IMR-90 (cell line): ENCODE measurements around the gene CNOT9. TPM values are rescaled to one million over a fixed set of nuclear protein-coding genes. Genes with fewer than 3 reads are reported as not detected.

Experiments used
- ATAC-seq: fragments of 200-7000 bp; cut with Tn5 transposase; 2 replicates; pipeline ENCODE4 v1.9.1; 2020; ENCODE audit warnings: low read depth, mild to moderate bottlenecking, moderate library complexity
- BruUV-seq: library from RNA; stranded (reverse); fragments of 400-500 nt; replicated peaks from 2 replicates; lab custom pipeline; 2021; lab: Mats Ljungman, UMichigan
- CTCF ChIA-PET: fragments of 300-600 bp; formaldehyde crosslinking; extraction: SDS; loops from one replicate; lab custom pipeline; 2021; ENCODE audit warnings: antibody characterized with exemption; lab: Yijun Ruan, JAX
- POLR2A ChIA-PET: fragments of 300-600 bp; sonication (Branson Sonifier 250); formaldehyde crosslinking; loops from one replicate; lab custom pipeline; 2022; ENCODE audit warnings: antibody characterized with exemption; ENCODE audit not compliant: unreplicated experiment; lab: Charles Lee
- DNase-seq: peaks from one replicate; pipeline ENCODE4 v3.0.0; 2013
- H2AFZ ChIP-seq: replicated peaks from 2 replicates; pipeline ENCODE3; 2013; ENCODE audit warnings: low read length, mild to moderate bottlenecking; ENCODE audit not compliant: poor library complexity
- H2AK5ac ChIP-seq: 2 replicates; pipeline ENCODE4 v1.6.1; 2013; ENCODE audit warnings: low read depth, low read length, inconsistent platforms
- H2AK9ac ChIP-seq: replicated peaks from 2 replicates; pipeline ENCODE3; 2013; ENCODE audit warnings: mild to moderate bottlenecking, low read depth, low read length, moderate library complexity; ENCODE audit not compliant: poor library complexity
- H2BK120ac ChIP-seq: 2 replicates; pipeline ENCODE4 v1.6.1; 2013; ENCODE audit warnings: low read depth, low read length, inconsistent platforms
- H2BK15ac ChIP-seq: 3 replicates; pipeline ENCODE4 v1.6.1; 2013; ENCODE audit warnings: low read depth, low read length, inconsistent platforms
- H2BK20ac ChIP-seq: 2 replicates; pipeline ENCODE4 v1.6.1; 2013; ENCODE audit warnings: low read depth, mild to moderate bottlenecking, inconsistent platforms, low read length, moderate library complexity
- H2BK5ac ChIP-seq: 2 replicates; pipeline ENCODE4 v1.6.1; 2013; ENCODE audit warnings: mild to moderate bottlenecking, low read depth, low read length, inconsistent platforms; ENCODE audit not compliant: poor library complexity, severe bottlenecking
- H3K14ac ChIP-seq: replicated peaks from 2 replicates; pipeline ENCODE4 v1.6.1; 2013; ENCODE audit warnings: low read depth, low read length, inconsistent platforms
- H3K18ac ChIP-seq: 2 replicates; pipeline ENCODE4 v1.6.1; 2013; ENCODE audit warnings: low read depth, low read length, control low read depth
- H3K23ac ChIP-seq: 2 replicates; pipeline ENCODE4 v1.6.1; 2013; ENCODE audit warnings: low read depth, low read length, inconsistent platforms
- H3K27ac ChIP-seq: 2 replicates; pipeline ENCODE4 v1.5.1; 2013; ENCODE audit warnings: mild to moderate bottlenecking, control low read depth, low read length; ENCODE audit not compliant: insufficient read depth
- H3K27me3 ChIP-seq: 2 replicates; pipeline ENCODE4 v1.6.1; 2013; ENCODE audit warnings: low read length; ENCODE audit not compliant: control insufficient read depth, insufficient read depth
- H3K36me3 ChIP-seq: 2 replicates; pipeline ENCODE4 v1.6.1; 2013; ENCODE audit warnings: low read length, mixed read lengths; ENCODE audit not compliant: control insufficient read depth, insufficient read depth
- H3K4ac ChIP-seq: 2 replicates; pipeline ENCODE4 v1.6.1; 2013; ENCODE audit warnings: low read depth, low read length, inconsistent platforms
- H3K4me1 ChIP-seq: 2 replicates; pipeline ENCODE4 v1.6.1; 2013; ENCODE audit warnings: low read length, mixed read lengths; ENCODE audit not compliant: control insufficient read depth, insufficient read depth
- H3K4me2 ChIP-seq: 2 replicates; pipeline ENCODE4 v1.6.1; 2013; ENCODE audit warnings: low read depth, mild to moderate bottlenecking, control low read depth, low read length, moderate library complexity
- H3K4me3 ChIP-seq: 2 replicates; pipeline ENCODE4 v1.5.1; 2013; ENCODE audit warnings: low read depth, mild to moderate bottlenecking, control low read depth, low read length, moderate library complexity; ENCODE audit not compliant: insufficient read depth
- H3K56ac ChIP-seq: 2 replicates; pipeline ENCODE4 v1.6.1; 2013; ENCODE audit warnings: low read length, inconsistent platforms; ENCODE audit not compliant: insufficient read depth; ENCODE audit errors: extremely low read depth
- H3K79me1 ChIP-seq, 2 experiments: 2 replicates each; pipeline ENCODE4 v1.6.1; 2013; ENCODE audit warnings: low read length in 2 of 2, inconsistent platforms in 1 of 2, low read depth in 1 of 2
- H3K9ac ChIP-seq: 2 replicates; pipeline ENCODE4 v1.6.1; 2013; ENCODE audit warnings: low read depth, low read length, control low read depth
- H3K9me1 ChIP-seq: 2 replicates; pipeline ENCODE4 v1.6.1; 2013; ENCODE audit warnings: low read length, inconsistent platforms; ENCODE audit not compliant: insufficient read depth
- H3K9me3 ChIP-seq: 2 replicates; pipeline ENCODE4 v1.6.1; 2013; ENCODE audit warnings: low read length; ENCODE audit not compliant: control insufficient read depth, insufficient read depth
- H4K20me1 ChIP-seq: 2 replicates; pipeline ENCODE4 v1.6.1; 2013; ENCODE audit warnings: low read length, inconsistent platforms; ENCODE audit not compliant: insufficient read depth
- H4K5ac ChIP-seq: 2 replicates; pipeline ENCODE4 v1.6.1; 2013; ENCODE audit warnings: mild to moderate bottlenecking, low read depth, low read length, control low read depth
- H4K8ac ChIP-seq, 2 experiments: 2 replicates each; pipeline ENCODE4 v1.6.1; 2013; ENCODE audit warnings: low read depth in 2 of 2, low read length in 2 of 2, control low read depth in 1 of 2, inconsistent platforms in 1 of 2
- H4K91ac ChIP-seq: 2 replicates; pipeline ENCODE4 v1.6.1; 2013; ENCODE audit warnings: low read depth, low read length, inconsistent platforms; ENCODE audit not compliant: insufficient read depth
- BHLHE40 ChIP-seq: fragments of 150-350 bp; IDR thresholded peaks from 2 replicates; pipeline ENCODE4 v1.6.1; 2016; ENCODE audit warnings: mild to moderate bottlenecking, low read depth, low read length
- CEBPB ChIP-seq: IDR thresholded peaks from 2 replicates; pipeline ENCODE4 v1.6.1; 2012; ENCODE audit warnings: low read depth, low read length, improper control_type of control experiment
- CHD1 ChIP-seq: IDR thresholded peaks from 2 replicates; pipeline ENCODE4 v1.6.1; 2012; ENCODE audit warnings: low read depth, low read length, improper control_type of control experiment
- CTCF ChIP-seq: conservative IDR thresholded peaks from 2 replicates; pipeline ENCODE4 v1.5.1; 2012; ENCODE audit warnings: mild to moderate bottlenecking, low read depth, low read length, improper control_type of control experiment
- FOS ChIP-seq: fragments of 150-350 bp; IDR thresholded peaks from 2 replicates; pipeline ENCODE4 v1.6.1; 2016; ENCODE audit warnings: low read depth, low read length
- MAFK ChIP-seq: IDR thresholded peaks from 2 replicates; pipeline ENCODE4 v1.6.1; 2012; ENCODE audit warnings: low read depth, low read length, improper control_type of control experiment
- MAZ ChIP-seq: IDR thresholded peaks from 2 replicates; pipeline ENCODE4 v1.6.1; 2012; ENCODE audit warnings: low read depth, mild to moderate bottlenecking, low read length, improper control_type of control experiment, moderate library complexity, borderline replicate concordance
- MXI1 ChIP-seq: IDR thresholded peaks from 2 replicates; pipeline ENCODE4 v1.6.1; 2012; ENCODE audit warnings: low read depth, mild to moderate bottlenecking, low read length, moderate library complexity, borderline replicate concordance
- NFE2L2 ChIP-seq: fragments of 150-350 bp; IDR thresholded peaks from 2 replicates; pipeline ENCODE4 v1.6.1; 2016; ENCODE audit warnings: low read depth, mild to moderate bottlenecking, low read length
- POLR2A ChIP-seq: IDR thresholded peaks from 2 replicates; pipeline ENCODE4 v1.6.1; 2012; ENCODE audit warnings: mild to moderate bottlenecking, low read depth, low read length
- RAD21 ChIP-seq: IDR thresholded peaks from 2 replicates; pipeline ENCODE4 v1.6.1; 2012; ENCODE audit warnings: low read length, improper control_type of control experiment
- RCOR1 ChIP-seq: IDR thresholded peaks from 2 replicates; pipeline ENCODE4 v1.6.1; 2012; ENCODE audit warnings: mild to moderate bottlenecking, low read length, improper control_type of control experiment; ENCODE audit not compliant: insufficient replicate concordance
- RFX5 ChIP-seq: IDR thresholded peaks from 2 replicates; pipeline ENCODE4 v1.8.0; 2012; ENCODE audit warnings: low read depth, mild to moderate bottlenecking, low read length, moderate library complexity
- SMC3 ChIP-seq: fragments of 150-350 bp; IDR thresholded peaks from 2 replicates; pipeline ENCODE4 v1.6.1; 2016; ENCODE audit warnings: low read depth, mild to moderate bottlenecking, antibody characterized with exemption, low read length, moderate library complexity
- WGBS, 2 experiments: methylation state at CpG; one replicate each; pipeline versions ENCODE4 v1.1.5 to v1.1.7; 2013; ENCODE audit warnings: missing lambda C conversion rate in 2 of 2; ENCODE audit not compliant: insufficient read length in 1 of 2; ENCODE audit errors: extremely low coverage in 2 of 2; 5-methylcytosine and 5-hydroxymethylcytosine counted together
- dilution Hi-C: fragments of 300-500 bp; cut with HindIII; formaldehyde crosslinking; loops from one replicate; pipeline ENCODE4 v1.14.3; 2018; ENCODE audit warnings: low sequenced_read_pairs; ENCODE audit not compliant: unreplicated experiment
- in situ Hi-C: fragments of 300-500 bp; cut with MboI; formaldehyde crosslinking; loops from 3 replicates; pipeline ENCODE4 v1.14.3; 2019; ENCODE audit warnings: low sequenced_read_pairs, inconsistent platforms, mixed read lengths
- intact Hi-C: fragments of 100-400 bp; cut with micrococcal nuclease; formaldehyde crosslinking; loops from 2 replicates; pipeline ENCODE4 v1.10.0; 2022
- polyA plus RNA-seq, 3 experiments: library from polyadenylated mRNA; depleted of rRNA; stranded (reverse); fragments of >200 nt; gene quantifications; 2 replicates each; pipeline ENCODE4 v1.2.3, GENCODE V29; 2012; ENCODE audit warnings: low replicate concordance in 1 of 3
- total RNA-seq: library from RNA; depleted of rRNA; stranded (reverse); fragments of >200 nt; gene quantifications from 2 replicates; pipeline ENCODE4 v1.2.3, GENCODE V29; 2012
- TF ChIP-seq, protein P1 (sequence below): fragments of 150-350 bp; IDR thresholded peaks from 2 replicates; pipeline ENCODE4 v1.6.1; 2016; ENCODE audit warnings: low read depth, mild to moderate bottlenecking, low read length, moderate library complexity, borderline replicate concordance
- TF ChIP-seq, protein P2 (sequence below): fragments of 150-350 bp; IDR thresholded peaks from 2 replicates; pipeline ENCODE4 v1.6.1; 2017; ENCODE audit warnings: mild to moderate bottlenecking, antibody characterized with exemption, low read length, low read depth

Gene CNOT9
- total and polyA plus RNA-seq, 2 of the 4 experiments (the other 2 are of a cell fraction), result 33.1 to 71.0 TPM

- intact Hi-C loops, result no loop called here
- no peaks in the 10 kb centered on the region for H3K9me3 ChIP-seq
- no peaks in the 10 kb centered on the region for H3K4me1 ChIP-seq
- H3K23ac ChIP-seq, result no peak overlapping the region
- no peak overlapping the region for H3K4me2 ChIP-seq
- no peak overlapping the region for H4K8ac ChIP-seq
- no peaks in the 10 kb centered on the region for H4K20me1 ChIP-seq
- H2BK120ac ChIP-seq, result no peak overlapping the region
- no peak overlapping the region for H2BK5ac ChIP-seq
- no peaks in the 10 kb centered on the region for H3K27me3 ChIP-seq
- H4K91ac ChIP-seq, result no peak overlapping the region
- DNase-seq, result no peak
- BruUV-seq, result no TSS peak
- ChIA-PET CTCF (no interaction called here), POLR2A (no interaction called here)
- no peak overlapping the region for H3K14ac ChIP-seq
- in situ Hi-C loops, result no loop called here
- no peak overlapping the region for H4K5ac ChIP-seq
- H3K4ac ChIP-seq, result no peak overlapping the region
- H3K56ac ChIP-seq, result no peak overlapping the region
- H3K36me3 ChIP-seq, result peaks cover 18% of the 10 kb centered on the region
- H2AK9ac ChIP-seq, result no peak overlapping the region
- H2AK5ac ChIP-seq, result no peak overlapping the region
- H3K4me3 ChIP-seq, result no peak overlapping the region
- H2AFZ ChIP-seq, result no peak overlapping the region
- H3K79me1 ChIP-seq, result peaks cover 11 to 16% of the 10 kb centered on the region in 2 experiments; a peak in 2 of 4 replicates
- ATAC-seq, result no peak
- dilution Hi-C loops, result no loop called here
- TF ChIP-seq MXI1, result no peak
- TF ChIP-seq RCOR1, result no peak
- TF ChIP-seq FOS, result no peak
- no peak for TF ChIP-seq BHLHE40
- no peak for TF ChIP-seq NFE2L2
- no peak for TF ChIP-seq RAD21
- TF ChIP-seq, protein P1, sequence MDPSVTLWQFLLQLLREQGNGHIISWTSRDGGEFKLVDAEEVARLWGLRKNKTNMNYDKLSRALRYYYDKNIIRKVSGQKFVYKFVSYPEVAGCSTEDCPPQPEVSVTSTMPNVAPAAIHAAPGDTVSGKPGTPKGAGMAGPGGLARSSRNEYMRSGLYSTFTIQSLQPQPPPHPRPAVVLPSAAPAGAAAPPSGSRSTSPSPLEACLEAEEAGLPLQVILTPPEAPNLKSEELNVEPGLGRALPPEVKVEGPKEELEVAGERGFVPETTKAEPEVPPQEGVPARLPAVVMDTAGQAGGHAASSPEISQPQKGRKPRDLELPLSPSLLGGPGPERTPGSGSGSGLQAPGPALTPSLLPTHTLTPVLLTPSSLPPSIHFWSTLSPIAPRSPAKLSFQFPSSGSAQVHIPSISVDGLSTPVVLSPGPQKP, result no peak
- TF ChIP-seq MAZ, result no peak
- TF ChIP-seq, protein P2, sequence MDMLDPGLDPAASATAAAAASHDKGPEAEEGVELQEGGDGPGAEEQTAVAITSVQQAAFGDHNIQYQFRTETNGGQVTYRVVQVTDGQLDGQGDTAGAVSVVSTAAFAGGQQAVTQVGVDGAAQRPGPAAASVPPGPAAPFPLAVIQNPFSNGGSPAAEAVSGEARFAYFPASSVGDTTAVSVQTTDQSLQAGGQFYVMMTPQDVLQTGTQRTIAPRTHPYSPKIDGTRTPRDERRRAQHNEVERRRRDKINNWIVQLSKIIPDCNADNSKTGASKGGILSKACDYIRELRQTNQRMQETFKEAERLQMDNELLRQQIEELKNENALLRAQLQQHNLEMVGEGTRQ, result no peak
- no peak for TF ChIP-seq CTCF
- no peak for TF ChIP-seq POLR2A
- no peak for TF ChIP-seq CHD1
- TF ChIP-seq SMC3, result no peak
- no peak for TF ChIP-seq CEBPB
- no peak for TF ChIP-seq MAFK
- no peak for TF ChIP-seq RFX5
- H3K18ac ChIP-seq, result no peak overlapping the region
- 100% methylated on average over 1 of the region's 3 CpGs; no CpG with 5 or more reads in 1 of the 2 experiments for WGBS, 2 experiments
- no peak overlapping the region for H3K9ac ChIP-seq
- H2BK15ac ChIP-seq, result no peak overlapping the region
- H2BK20ac ChIP-seq, result no peak overlapping the region
- H3K9me1 ChIP-seq, result 0 out of 2 replicates have a peak, but pooled peaks cover 3% of the 10 kb centered on the region
- no peak overlapping the region for H3K27ac ChIP-seq
Observed at GRCh38 chr2:218558986-218559385, 9.7 kb upstream of the CNOT9 start.
